Body of pancreas (tissue), 4 donors: Measurements from ENCODE around the gene PITPNB. TPM values are rescaled to one million over a fixed set of nuclear protein-coding genes. Genes with fewer than 3 reads are reported as not detected.

Source experiments
- ATAC-seq: fragments of 150-250 bp; one replicate; pipeline ENCODE4 v1.9.1; 2016
- DNase-seq, 4 donors: peaks; one replicate each; pipeline ENCODE4 v3.0.0-alpha.2; 2019
- H3K27ac ChIP-seq, 4 donors: fragments of 200-600 bp; sonication (generic); 1 replicate in 3 of 4; 2 replicates in 1 of 4; pipeline versions ENCODE4 v1.5.1 to v1.6.1; 2016 to 2019; ENCODE audit warnings: mild to moderate bottlenecking in 1 of 4, mixed read lengths in 1 of 4, moderate library complexity in 1 of 4
- H3K27me3 ChIP-seq, 2 donors: fragments of 200-600 bp; sonication (generic); one replicate each; pipeline ENCODE4 v1.6.0; 2016; ENCODE audit warnings: mild to moderate bottlenecking in 1 of 2
- H3K36me3 ChIP-seq, 2 donors: fragments of 200-600 bp; sonication (generic); replicated peaks in 1 of 2; 2 replicates each; pipeline ENCODE4 v1.5.1; 2016; ENCODE audit warnings: low read depth in 2 of 2; ENCODE audit not compliant: insufficient read depth in 1 of 2
- H3K4me1 ChIP-seq: fragments of 200-600 bp; sonication (generic); one replicate; pipeline ENCODE4 v1.6.0; 2016
- H3K4me3 ChIP-seq, 2 donors: fragments of 200-600 bp; sonication (generic); 1 replicate in 1 of 2; 2 replicates in 1 of 2; pipeline ENCODE4 v1.5.1; 2016 to 2019
- H3K9me3 ChIP-seq, 3 donors: fragments of 200-600 bp; sonication (generic); 1 replicate in 2 of 3; 2 replicates in 1 of 3; pipeline ENCODE4 v1.5.1; 2016
- CTCF ChIP-seq, 7 experiments: fragments of 450-650 bp in 4 of 7; fragments of 200-600 bp in 3 of 7; sonication (generic) in 3 of 7; IDR thresholded peaks; one replicate each; pipeline ENCODE4 v1.5.1; 2016 to 2019; ENCODE audit warnings: antibody characterized with exemption in 7 of 7
- POLR2A ChIP-seq, 3 donors: fragments of 450-650 bp; IDR thresholded peaks; one replicate each; pipeline ENCODE4 v1.6.1; 2016; ENCODE audit warnings: antibody characterized with exemption in 3 of 3, mild to moderate bottlenecking in 2 of 3
- WGBS, 2 donors: methylation state at CpG; one replicate each; pipeline ENCODE4 v1.1.5; 2017; 5-methylcytosine and 5-hydroxymethylcytosine counted together
- intact Hi-C: fragments of 100-400 bp; cut with DNase I; formaldehyde crosslinking; loops from one replicate; pipeline ENCODE4 v1.15.1; 2023
- total RNA-seq, 2 donors: library from RNA; depleted of rRNA; stranded (reverse); fragments of >200 nt; gene quantifications; one replicate each; pipeline ENCODE4 v1.1.0, GENCODE V29; 2016

PITPNB gene
- total RNA-seq, 2 donors from 2014 or later = 21.3 to 39.6 TPM

- intact Hi-C loops = no loop called here
- 87 to 100% methylated on average over 1 of the region's 1 CpG for WGBS, 2 donors
- H3K27ac ChIP-seq = no peak overlapping the region
Observed at GRCh38 chr22:27879923-27880322, 39.1 kb downstream of the PITPNB start.

GRCh38 chr22:27878541-27878940 lies 40.5 kb downstream of the PITPNB start:
- TF ChIP-seq POLR2A (IDR thresholded peaks at IDR 0.05) = no peak
- TF ChIP-seq CTCF (IDR thresholded peaks at IDR 0.05) = no peak
- peaks cover 48% of the 10 kb centered on the region for H3K4me1 ChIP-seq
- no peaks in the 10 kb centered on the region for H3K27me3 ChIP-seq
- no peak overlapping the region for H3K4me3 ChIP-seq
- intact Hi-C loops = no loop called here
- DNase-seq = no peak
- H3K9me3 ChIP-seq = no peaks in the 10 kb centered on the region
- no peaks in the 10 kb centered on the region for H3K36me3 ChIP-seq
- H3K27ac ChIP-seq = no peak overlapping the region
- ATAC-seq = no peak

More at GRCh38 chr22:27879923-27880322, 39.1 kb downstream of the PITPNB start:
- H3K9me3 ChIP-seq = no peaks in the 10 kb centered on the region
- no peak overlapping the region for H3K4me3 ChIP-seq
- peak in 1 of 4 donors; percentile 25 for DNase-seq
- TF ChIP-seq CTCF (IDR thresholded peaks at IDR 0.05) = peak; percentile 15 to 46 (median 40)
- no peak for TF ChIP-seq POLR2A (IDR thresholded peaks at IDR 0.05)
- H3K27me3 ChIP-seq = no peaks in the 10 kb centered on the region
- peaks cover 44% of the 10 kb centered on the region for H3K4me1 ChIP-seq
- ATAC-seq = peak; percentile 46
- H3K36me3 ChIP-seq = peaks cover 0 to 5% of the 10 kb centered on the region in 2 donors

- Histone ChIP-seq H3K4me3 (no peak overlapping the region), H3K36me3 (peaks cover 0 to 8% of the 10 kb centered on the region in 2 donors), H3K27me3 (no peaks in the 10 kb centered on the region), H3K27ac (no peak overlapping the region), H3K4me1 (peaks cover 51% of the 10 kb centered on the region), H3K9me3 (no peaks in the 10 kb centered on the region)
- TF ChIP-seq CTCF (IDR thresholded peaks at IDR 0.05) (no peak), POLR2A (IDR thresholded peaks at IDR 0.05) (no peak)
- 86 to 95% methylated on average over 2 of the region's 2 CpGs for WGBS, 2 donors
- DNase-seq = no peak
- intact Hi-C loops = no loop called here
- ATAC-seq = no peak
Observed at GRCh38 chr22:27877501-27877900, 41.6 kb downstream of the PITPNB start.

GRCh38 chr22:27876684-27877083 lies 42.4 kb downstream of the PITPNB start:
- TF ChIP-seq POLR2A (IDR thresholded peaks at IDR 0.05) (no peak), CTCF (IDR thresholded peaks at IDR 0.05) (no peak)
- Histone ChIP-seq H3K27ac (no peak overlapping the region), H3K4me3 (no peak overlapping the region), H3K27me3 (no peaks in the 10 kb centered on the region), H3K4me1 (peaks cover 51% of the 10 kb centered on the region), H3K9me3 (no peaks in the 10 kb centered on the region), H3K36me3 (peaks cover 0 to 12% of the 10 kb centered on the region in 2 donors)
- intact Hi-C loops = no loop called here
- ATAC-seq (no peak), DNase-seq (no peak)
- WGBS, 2 donors = 19 to 29% methylated on average over 1 of the region's 1 CpG

GRCh38 chr22:27875951-27876350 lies 43.1 kb downstream of the PITPNB start:
- peaks cover 0 to 13% of the 10 kb centered on the region in 2 donors for H3K36me3 ChIP-seq
- H3K4me3 ChIP-seq = no peak overlapping the region
- H3K27ac ChIP-seq = no peak overlapping the region
- ATAC-seq = no peak
- no peaks in the 10 kb centered on the region for H3K27me3 ChIP-seq
- no peak for DNase-seq
- peaks cover 49% of the 10 kb centered on the region for H3K4me1 ChIP-seq
- 81 to 85% methylated on average over 2 of the region's 2 CpGs for WGBS, 2 donors
- intact Hi-C loops = no loop called here
- H3K9me3 ChIP-seq = no peaks in the 10 kb centered on the region
- TF ChIP-seq CTCF (IDR thresholded peaks at IDR 0.05) = no peak
- no peak for TF ChIP-seq POLR2A (IDR thresholded peaks at IDR 0.05)
